SK-N-SH (cell line): ENCODE data around the gene RPP21. TPM values are rescaled to one million over a fixed set of nuclear protein-coding genes. Genes with fewer than 3 reads are reported as not detected.

Source experiments
- CTCF ChIA-PET: fragments of 300-600, 350-600 bp; formaldehyde crosslinking; extraction: SDS; loops from one replicate; lab custom pipeline; 2021; lab: Yijun Ruan, JAX
- POLR2A ChIA-PET: fragments of 350-600 bp; sonication (Branson Sonifier 250); formaldehyde crosslinking; extraction: SDS; loops from one replicate; lab custom pipeline; 2020; ENCODE audit warnings: antibody characterized with exemption, inconsistent platforms; lab: Yijun Ruan, JAX
- DNase-seq: peaks from one replicate; pipeline ENCODE4 v3.0.0; 2012
- H2AFZ ChIP-seq: fragments of 200-600 bp; sonication (generic); 2 replicates; pipeline ENCODE4 v1.8.1; 2016; ENCODE audit warnings: antibody characterized with exemption, mild to moderate bottlenecking, low read depth
- H3F3A ChIP-seq: fragments of 200-600 bp; sonication (generic); replicated peaks from 2 replicates; pipeline ENCODE3; 2016; ENCODE audit warnings: antibody characterized with exemption, mild to moderate bottlenecking; ENCODE audit not compliant: insufficient read depth
- H3K27ac ChIP-seq, 2 experiments: fragments of 200-500 bp in 1 of 2; fragments of 200-600 bp in 1 of 2; sonication (Bioruptor generic) in 1 of 2; sonication (generic), shearing (Covaris generic) in 1 of 2; 2 replicates each; pipeline versions ENCODE4 v1.5.1 to v1.6.1; 2014 to 2016; ENCODE audit warnings: low read depth in 2 of 2, inconsistent platforms in 1 of 2, low read length in 1 of 2, mild to moderate bottlenecking in 1 of 2, mixed read lengths in 1 of 2
- H3K27me3 ChIP-seq: fragments of 200-600 bp; sonication (generic), shearing (Covaris generic); 2 replicates; pipeline ENCODE4 v1.6.1; 2016; ENCODE audit warnings: mixed run types; ENCODE audit not compliant: insufficient read depth
- H3K36me3 ChIP-seq, 2 experiments: fragments of 200-500 bp in 1 of 2; fragments of 200-600 bp in 1 of 2; sonication (Bioruptor generic) in 1 of 2; sonication (generic) in 1 of 2; replicated peaks in 1 of 2; 2 replicates each; pipeline versions ENCODE3 to v1.5.1; 2014 to 2016; ENCODE audit warnings: low read length in 1 of 2, mild to moderate bottlenecking in 1 of 2; ENCODE audit not compliant: insufficient read depth in 2 of 2, control insufficient read depth in 1 of 2
- H3K4me1 ChIP-seq, 2 experiments: fragments of 200-500 bp in 1 of 2; fragments of 200-600 bp in 1 of 2; sonication (Bioruptor generic) in 1 of 2; sonication (generic), shearing (Covaris generic) in 1 of 2; 2 replicates each; pipeline versions ENCODE4 v1.5.1 to v1.6.1; 2014 to 2016; ENCODE audit warnings: low read depth in 1 of 2, low read length in 1 of 2, mixed run types in 1 of 2; ENCODE audit not compliant: insufficient read depth in 2 of 2, control insufficient read depth in 1 of 2
- H3K4me2 ChIP-seq: fragments of 200-600 bp; sonication (generic), shearing (Covaris generic); 2 replicates; pipeline ENCODE4 v1.6.1; 2017; ENCODE audit warnings: mixed run types
- H3K4me3 ChIP-seq, 2 experiments: fragments of 200-500 bp in 1 of 2; fragments of 200-600 bp in 1 of 2; sonication (Bioruptor generic) in 1 of 2; sonication (generic), shearing (Covaris generic) in 1 of 2; 2 replicates each; pipeline versions ENCODE4 v1.5.1 to v1.8.1; 2014 to 2016; ENCODE audit warnings: low read depth in 2 of 2, inconsistent platforms in 1 of 2, low read length in 1 of 2, mild to moderate bottlenecking in 1 of 2, mixed read lengths in 1 of 2, moderate library complexity in 1 of 2
- H3K79me2 ChIP-seq: fragments of 200-600 bp; sonication (generic); 2 replicates; pipeline ENCODE4 v1.8.1; 2017; ENCODE audit warnings: mild to moderate bottlenecking; ENCODE audit not compliant: insufficient read depth
- H3K9ac ChIP-seq: fragments of 200-600 bp; sonication (generic); 2 replicates; pipeline ENCODE4 v1.6.1; 2017; ENCODE audit warnings: mixed run types
- H3K9me2 ChIP-seq: fragments of 200-600 bp; sonication (generic); 2 replicates; pipeline ENCODE4 v1.6.1; 2017; ENCODE audit warnings: mixed run types
- H3K9me3 ChIP-seq: fragments of 200-600 bp; sonication (generic); 2 replicates; pipeline ENCODE4 v1.6.1; 2017; ENCODE audit warnings: mixed run types, mild to moderate bottlenecking, moderate library complexity
- H4K20me1 ChIP-seq: fragments of 200-600 bp; sonication (generic); 2 replicates; pipeline ENCODE4 v1.6.1; 2017; ENCODE audit warnings: mild to moderate bottlenecking, mixed run types; ENCODE audit not compliant: insufficient read depth
- CHD2 ChIP-seq: fragments of 150-350 bp; IDR thresholded peaks from 2 replicates; pipeline ENCODE4 v1.6.1; 2018; ENCODE audit warnings: low read length; ENCODE audit not compliant: partially characterized antibody
- CTCF ChIP-seq: fragments of 200-600 bp; sonication (generic); IDR thresholded peaks from 2 replicates; pipeline ENCODE4 v1.6.1; 2017; ENCODE audit warnings: antibody characterized with exemption, mild to moderate bottlenecking, moderate library complexity
- EP300 ChIP-seq, 2 experiments: IDR thresholded peaks; 2 replicates each; pipeline versions ENCODE4 v1.4.0 to v1.6.1; 2012; ENCODE audit warnings: borderline replicate concordance in 1 of 2, low read depth in 1 of 2, low read length in 1 of 2
- FOSL2 ChIP-seq: IDR thresholded peaks from 2 replicates; pipeline ENCODE4 v1.4.0; 2012; ENCODE audit warnings: low read depth, mild to moderate bottlenecking, moderate library complexity, borderline replicate concordance
- FOXM1 ChIP-seq: IDR thresholded peaks from 2 replicates; pipeline ENCODE4 v1.4.0; 2012; ENCODE audit warnings: low read depth, mild to moderate bottlenecking
- GATA2 ChIP-seq: sonication (generic); formaldehyde crosslinking; IDR thresholded peaks from 2 replicates; pipeline ENCODE4 v1.5.0; 2020; ENCODE audit warnings: mild to moderate bottlenecking, missing genetic modification reagents
- JUND ChIP-seq: IDR thresholded peaks from 2 replicates; pipeline ENCODE4 v1.4.0; 2012
- MEF2A ChIP-seq: IDR thresholded peaks from 2 replicates; pipeline ENCODE4 v1.4.0; 2012; ENCODE audit warnings: low read depth, borderline replicate concordance
- RAD21 ChIP-seq: IDR thresholded peaks from 2 replicates; pipeline ENCODE4 v1.6.1; 2012; ENCODE audit warnings: mild to moderate bottlenecking, low read length
- REST ChIP-seq: IDR thresholded peaks from 2 replicates; pipeline ENCODE4 v1.6.1; 2012; ENCODE audit warnings: mild to moderate bottlenecking, low read depth, low read length, moderate library complexity
- SMC3 ChIP-seq: IDR thresholded peaks from 2 replicates; pipeline ENCODE4 v1.6.1; 2012; ENCODE audit warnings: low read depth, low read length, improper control_type of control experiment
- WGBS: methylation state at CpG from one replicate; pipeline ENCODE4 v1.1.6; 2017; ENCODE audit warnings: low lambda C conversion rate; 5-methylcytosine and 5-hydroxymethylcytosine counted together
- polyA plus RNA-seq, 3 experiments: library from polyadenylated mRNA; depleted of rRNA; stranded (reverse); fragments of >200 nt; gene quantifications; 2 replicates each; pipeline ENCODE4 v1.2.3, GENCODE V29; 2012

RPP21 gene
- polyA plus RNA-seq, 1 of the 3 experiments (the other 2 are of a cell fraction): 108 TPM

DNA sequence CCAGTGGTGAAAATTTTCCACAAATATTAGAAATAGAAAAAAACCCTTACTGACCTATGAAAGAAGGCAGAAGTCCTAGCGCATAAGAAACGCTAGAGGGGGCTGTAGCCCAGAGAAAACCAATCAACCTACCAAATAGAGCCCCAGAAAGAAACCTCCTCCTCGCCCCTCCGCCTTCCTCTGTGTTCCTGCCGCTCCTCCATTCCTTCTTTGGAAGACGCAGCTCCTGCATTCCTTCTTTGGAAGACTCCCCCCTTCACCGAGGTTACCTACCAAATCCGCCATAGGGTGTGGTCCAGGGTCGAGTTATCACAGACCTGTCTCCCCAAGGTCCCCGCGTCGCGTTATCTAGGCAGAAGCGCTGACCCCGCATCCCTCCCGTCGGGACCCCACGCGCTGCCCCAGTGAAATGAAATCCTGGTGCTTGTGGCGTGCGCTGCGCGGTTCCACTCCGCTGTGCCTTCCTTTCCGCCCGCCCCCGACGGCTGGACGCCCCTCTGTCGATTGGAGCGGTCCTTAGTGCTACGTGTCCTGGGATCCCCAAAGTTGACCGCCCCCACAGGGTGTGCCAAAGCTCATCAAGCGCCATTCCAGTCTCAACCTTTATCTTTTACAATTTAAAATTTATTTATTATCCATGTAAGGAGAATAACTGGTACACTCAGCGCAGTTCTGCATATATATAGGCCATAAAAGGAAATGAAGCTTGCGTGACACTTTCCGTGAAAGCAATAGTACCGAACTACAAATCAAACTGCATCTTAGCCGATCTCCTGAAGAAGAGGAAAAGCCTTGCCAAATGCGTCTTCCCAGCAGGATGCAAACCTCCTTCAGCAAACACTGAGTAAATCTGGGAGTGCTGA is 13.0 kb downstream of the RPP21 start:
- H3K27me3 ChIP-seq: peaks cover 58% of the 10 kb centered on the region; the same call in 1 of the 2 replicates
- CTCF ChIA-PET: interaction anchor here (0.7 to 3.3 kb wide), 22 partner anchors 9 to 650 kb away, joined by 3 to 35 read pairs (median 4); partner anchors contain the start of gene TRIM39
- H3K79me2 ChIP-seq: no peaks in the 10 kb centered on the region
- H4K20me1 ChIP-seq: no peaks in the 10 kb centered on the region
- WGBS: 14% methylated on average over 28 of the region's 40 CpGs
- peak overlapping the region; percentile 90 for H3K4me2 ChIP-seq
- no peak overlapping the region for H3K27ac ChIP-seq
- H3K9me2 ChIP-seq: no peaks in the 10 kb centered on the region
- peak overlapping the region; percentile 61; the same call in 1 of the 2 replicates for H2AFZ ChIP-seq
- peak; percentile 76 for DNase-seq
- H3K36me3 ChIP-seq: no peaks in the 10 kb centered on the region
- no peak overlapping the region for H3K9ac ChIP-seq
- peak; percentile 75 for TF ChIP-seq RAD21
- peak; percentile 33; the same call in 1 of the 2 replicates for TF ChIP-seq SMC3
- TF ChIP-seq JUND: no peak
- TF ChIP-seq EP300 (IDR thresholded peaks at IDR 0.05; ENCODE audit: borderline replicate concordance in 1 of 2, low read depth in 1 of 2, low read length in 1 of 2): no peak
- TF ChIP-seq CTCF: peak; percentile 86
- TF ChIP-seq MEF2A: no peak
- no peak for TF ChIP-seq CHD2
- no peak for TF ChIP-seq REST
- TF ChIP-seq, all 33 proteins: peak for 3
- Histone ChIP-seq H3K4me3 (peak overlapping the region; percentile 36 to 46), H3K9me3 (no peaks in the 10 kb centered on the region), H3F3A (no peaks in the 10 kb centered on the region), H3K4me1 (peaks cover 0 to 4% of the 10 kb centered on the region in 2 experiments; a peak in 1 of 4 replicates)
- POLR2A ChIA-PET: no interaction called here

GRCh38 chr6:30359276-30359675 is 14.3 kb downstream of the RPP21 start:
- CTCF ChIA-PET: interaction anchor here (0.6 to 3.3 kb wide), 10 partner anchors 8 to 191 kb away, joined by 3 to 35 read pairs (median 6); no protein-coding TSS in a partner anchor
- POLR2A ChIA-PET: no interaction called here
- H4K20me1 ChIP-seq: no peaks in the 10 kb centered on the region
- no peaks in the 10 kb centered on the region for H3K9me3 ChIP-seq
- H2AFZ ChIP-seq: no peak overlapping the region
- no peaks in the 10 kb centered on the region for H3K9me2 ChIP-seq
- no peak overlapping the region for H3K4me3 ChIP-seq
- TF ChIP-seq MEF2A (no peak), FOSL2 (no peak), GATA2 (CRISPR knock-in tag) (no peak), FOXM1 (no peak), CTCF (no peak), SMC3 (no peak)
- DNase-seq: no peak
- H3K79me2 ChIP-seq: no peaks in the 10 kb centered on the region
- H3K9ac ChIP-seq: no peak overlapping the region
- H3K27me3 ChIP-seq: peaks cover 68% of the 10 kb centered on the region; the same call in 1 of the 2 replicates
- no peak overlapping the region for H3K4me2 ChIP-seq
- no peak overlapping the region for H3K27ac ChIP-seq
- no peaks in the 10 kb centered on the region for H3K36me3 ChIP-seq
- 20% methylated on average over 5 of the region's 5 CpGs for WGBS
- H3K4me1 ChIP-seq: peaks cover 0 to 4% of the 10 kb centered on the region in 2 experiments; a peak in 1 of 4 replicates
- H3F3A ChIP-seq: no peaks in the 10 kb centered on the region
